Stimulated activated CD4-positive, alpha-beta T cell treated with anti-CD3 and anti-CD28 coated beads, Interleukin-15, amount 100 ng/mL, for 1 hour (primary cell): Measurements from ENCODE around the gene AMER3.
"Not testable (repeated sequence)": the region's sequence is repeated elsewhere in the genome, so short reads cannot be mapped to it uniquely, and the experiment has no call there.

Experiments
- DNase-seq, 2 donors: peaks; one replicate each; pipeline ENCODE4 v3.0.0-alpha.2; 2020; ENCODE audit warnings: low read depth in 1 of 2, low spot score in 1 of 2

AMER3 gene

GRCh38 chr2:130755256-130756052, at the start of gene AMER3:
Gene AMER3 (plus strand): TSS chr2:130755540. CDS start chr2:130762073, 6,533 bp downstream.
- no peak for DNase-seq

DNA sequence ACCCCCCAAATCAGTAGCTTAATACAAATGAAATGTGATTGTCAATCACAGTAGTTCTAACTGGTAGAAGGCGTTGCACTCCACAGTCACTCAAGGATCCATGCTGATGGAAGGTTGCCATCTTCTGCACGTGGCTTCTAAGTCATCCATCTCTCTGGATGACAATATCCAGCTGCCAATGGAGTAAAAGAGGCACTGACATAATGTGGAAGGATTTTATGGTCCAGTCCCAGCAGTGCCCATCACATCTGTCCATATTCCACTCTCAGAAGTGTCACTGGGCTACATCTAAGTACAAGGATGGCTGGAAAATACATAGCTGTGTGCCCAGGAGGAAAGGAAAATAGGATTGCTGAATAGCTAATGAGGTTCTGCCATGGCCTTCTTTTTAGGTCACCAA, 40.5 kb upstream of the AMER3 start:
- DNase-seq = not testable (repeated sequence)

DNA sequence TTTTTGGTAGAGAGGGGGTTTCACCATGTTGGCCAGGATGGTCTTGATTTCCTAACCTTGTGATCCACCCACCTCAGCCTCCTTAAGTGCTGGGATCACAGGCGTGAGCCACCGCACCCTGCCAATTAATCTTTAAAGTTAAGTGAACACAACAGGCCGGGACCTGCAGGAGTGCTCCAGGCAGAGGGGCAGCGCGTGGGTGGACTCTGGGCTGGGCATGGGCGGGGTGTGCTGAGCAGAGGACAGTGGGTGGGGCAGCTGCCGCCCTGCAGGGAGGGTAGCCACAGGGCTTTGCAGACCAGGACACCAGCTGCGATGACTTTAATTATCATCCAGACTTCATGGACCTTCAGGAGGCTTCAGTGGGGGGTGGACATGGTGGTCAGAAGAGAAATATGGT, 35.3 kb upstream of the AMER3 start:
- DNase-seq = no peak

DNA sequence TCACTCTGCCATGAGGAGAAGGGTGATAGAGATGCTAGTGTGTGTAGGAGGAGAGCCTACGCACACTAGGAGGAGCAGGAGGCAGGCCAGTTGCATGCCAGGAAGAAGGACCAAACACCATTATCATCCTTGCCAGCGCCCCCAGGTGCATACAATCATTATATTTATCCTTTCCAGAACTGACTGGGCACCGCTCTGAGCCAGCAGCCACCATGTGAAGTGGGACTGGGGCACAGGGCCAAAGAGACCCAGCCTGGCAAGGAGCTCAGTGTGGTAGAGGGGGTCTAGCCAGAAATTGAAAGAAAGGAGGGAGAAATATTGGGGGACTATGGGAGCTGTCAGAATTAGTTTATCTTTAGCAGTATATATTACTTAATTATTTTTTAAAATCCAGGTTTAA, 34.8 kb upstream of the AMER3 start:
- no peak for DNase-seq

DNA sequence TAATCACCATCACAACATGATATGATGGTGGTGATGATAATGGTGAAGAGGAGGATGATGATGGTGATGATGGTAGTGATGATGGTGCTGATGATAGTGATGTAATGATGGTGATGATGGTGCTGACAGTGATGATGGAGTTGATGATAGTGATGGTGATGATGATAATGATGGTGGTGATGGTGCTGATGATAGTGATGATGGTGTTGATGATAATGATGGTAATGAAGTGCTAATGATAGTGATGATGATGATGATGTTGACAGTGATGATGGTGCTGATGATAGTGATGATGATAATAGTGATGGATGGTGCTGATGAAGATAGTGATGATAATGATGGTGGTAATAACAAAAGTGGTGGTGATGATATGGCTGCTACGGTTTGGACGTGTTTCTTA, 30.9 kb upstream of the AMER3 start:
- DNase-seq = no peak

GRCh38 chr2:130726614-130727180, 28.6 kb upstream of the AMER3 start:
- no peak for DNase-seq

DNA sequence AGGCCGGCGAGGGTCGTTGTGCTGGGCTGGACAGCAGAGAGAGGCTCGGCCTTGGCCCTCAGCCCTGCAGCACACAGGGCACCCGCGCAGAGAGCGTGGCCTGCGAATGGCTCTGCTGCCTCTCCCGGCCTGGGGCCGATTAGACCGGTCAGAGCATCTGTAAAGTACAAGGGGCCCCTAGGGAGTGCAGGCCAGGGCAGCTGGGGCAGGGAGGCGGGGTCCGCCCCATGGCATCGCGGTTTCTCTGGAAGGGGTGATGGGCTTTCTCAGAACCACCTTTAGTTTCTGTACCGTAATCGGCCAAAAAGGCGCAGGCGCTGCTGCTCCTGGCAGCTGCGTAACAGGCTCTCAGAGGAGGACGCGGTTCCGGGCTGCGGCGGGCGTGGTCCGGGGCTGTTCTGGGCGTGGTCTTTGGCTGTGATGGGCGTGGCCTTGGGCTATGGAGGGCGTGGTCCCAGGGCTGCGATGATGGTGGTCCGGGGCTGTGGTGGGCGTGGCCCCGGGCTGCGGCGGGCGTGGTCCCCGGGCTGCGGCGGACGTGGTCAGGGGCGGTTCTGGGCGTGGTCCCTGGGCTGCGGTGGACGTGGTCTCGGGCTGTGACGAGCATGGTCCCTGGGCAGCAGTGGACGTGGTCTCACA, 27.9 kb upstream of the AMER3 start:
- DNase-seq = peak; percentile 76 to 77

DNA sequence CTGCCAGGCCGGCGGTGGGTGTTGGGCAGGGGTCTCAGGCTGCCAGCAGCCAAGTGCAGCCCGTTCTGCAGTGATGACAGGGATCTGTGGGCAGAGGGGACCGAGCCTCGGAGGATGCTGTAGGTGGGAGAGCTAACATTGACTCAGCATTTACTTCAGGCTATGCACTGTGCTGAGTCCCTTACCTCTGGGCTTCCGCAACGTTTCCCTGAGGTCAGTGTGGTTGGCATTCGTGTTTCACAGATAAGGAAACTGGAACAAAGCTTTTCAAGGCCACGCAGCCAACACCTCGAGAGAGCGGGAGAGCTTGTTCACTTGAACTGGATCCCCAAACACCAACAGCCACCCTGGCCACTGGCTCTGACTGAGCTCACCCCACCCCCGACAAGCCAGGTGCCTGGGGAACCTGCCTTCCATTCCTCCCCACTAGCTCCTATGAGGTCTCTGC, 27.3 kb upstream of the AMER3 start:
- peak in 1 of 2 donors; percentile 9 for DNase-seq

GRCh38 chr2:130728549-130729316, 26.6 kb upstream of the AMER3 start, which contains the start of gene GPR148:
Gene GPR148 (plus strand): TSS chr2:130729070. CDS start chr2:130729152, 82 bp downstream.
- no peak for DNase-seq

DNA sequence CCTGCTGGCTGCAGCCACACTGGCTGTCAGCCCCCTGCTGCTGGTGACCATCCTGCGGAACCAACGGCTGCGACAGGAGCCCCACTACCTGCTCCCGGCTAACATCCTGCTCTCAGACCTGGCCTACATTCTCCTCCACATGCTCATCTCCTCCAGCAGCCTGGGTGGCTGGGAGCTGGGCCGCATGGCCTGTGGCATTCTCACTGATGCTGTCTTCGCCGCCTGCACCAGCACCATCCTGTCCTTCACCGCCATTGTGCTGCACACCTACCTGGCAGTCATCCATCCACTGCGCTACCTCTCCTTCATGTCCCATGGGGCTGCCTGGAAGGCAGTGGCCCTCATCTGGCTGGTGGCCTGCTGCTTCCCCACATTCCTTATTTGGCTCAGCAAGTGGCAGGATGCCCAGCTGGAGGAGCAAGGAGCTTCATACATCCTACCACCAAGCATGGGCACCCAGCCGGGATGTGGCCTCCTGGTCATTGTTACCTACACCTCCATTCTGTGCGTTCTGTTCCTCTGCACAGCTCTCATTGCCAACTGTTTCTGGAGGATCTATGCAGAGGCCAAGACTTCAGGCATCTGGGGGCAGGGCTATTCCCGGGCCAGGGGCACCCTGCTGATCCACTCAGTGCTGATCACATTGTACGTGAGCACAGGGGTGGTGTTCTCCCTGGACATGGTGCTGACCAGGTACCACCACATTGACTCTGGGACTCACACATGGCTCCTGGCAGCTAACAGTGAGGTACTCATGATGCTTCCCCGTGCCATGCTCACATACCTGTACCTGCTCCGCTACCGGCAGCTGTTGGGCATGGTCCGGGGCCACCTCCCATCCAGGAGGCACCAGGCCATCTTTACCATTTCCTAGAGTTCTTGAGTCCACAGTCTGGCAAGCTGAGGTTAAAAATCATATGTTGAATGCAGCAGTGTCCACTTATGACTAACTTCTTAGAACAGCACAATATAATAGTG, 25.7 kb upstream of the AMER3 start:
- DNase-seq = no peak

DNA sequence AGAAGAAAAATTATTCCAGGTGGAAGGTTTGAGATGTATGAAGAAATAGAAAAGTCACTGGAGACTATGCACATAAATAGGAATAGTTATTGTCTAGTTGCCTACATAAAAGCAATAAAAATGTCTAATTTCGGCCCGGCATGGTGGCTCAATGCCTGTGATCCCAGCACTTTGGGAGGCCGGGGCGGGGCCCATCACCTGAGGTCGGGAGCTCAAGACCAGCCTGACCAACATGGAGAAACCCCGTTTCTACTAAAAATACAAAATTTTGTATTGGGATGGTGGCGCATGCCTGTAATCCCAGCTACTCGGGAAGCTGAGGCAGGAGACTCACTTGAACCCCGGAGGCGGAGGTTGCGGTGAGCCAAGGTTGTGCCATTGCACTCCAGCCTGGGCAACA, 23.1 kb upstream of the AMER3 start:
- DNase-seq = not testable (repeated sequence)

GRCh38 chr2:130735200-130735599, 20.1 kb upstream of the AMER3 start:
- DNase-seq = no peak

DNA sequence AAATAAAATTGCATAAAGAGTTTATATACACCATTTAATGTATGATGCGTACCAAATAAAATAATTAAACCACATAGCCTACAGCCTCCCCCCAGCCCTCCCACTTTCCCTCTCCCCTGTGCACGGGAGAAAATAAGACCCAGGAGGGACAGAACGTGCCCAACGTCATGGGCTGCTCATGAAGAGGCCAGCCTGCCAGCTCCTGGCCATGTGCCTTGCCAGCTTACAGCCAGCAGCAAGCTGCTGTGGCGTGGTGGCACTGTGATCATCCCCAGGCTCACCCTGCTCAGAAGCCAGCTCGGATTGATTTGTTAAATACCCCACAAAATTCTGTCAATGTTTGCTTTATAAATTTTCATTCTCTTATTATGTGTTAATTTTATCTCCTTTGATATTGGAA, 18.9 kb upstream of the AMER3 start:
- DNase-seq = no peak

DNA sequence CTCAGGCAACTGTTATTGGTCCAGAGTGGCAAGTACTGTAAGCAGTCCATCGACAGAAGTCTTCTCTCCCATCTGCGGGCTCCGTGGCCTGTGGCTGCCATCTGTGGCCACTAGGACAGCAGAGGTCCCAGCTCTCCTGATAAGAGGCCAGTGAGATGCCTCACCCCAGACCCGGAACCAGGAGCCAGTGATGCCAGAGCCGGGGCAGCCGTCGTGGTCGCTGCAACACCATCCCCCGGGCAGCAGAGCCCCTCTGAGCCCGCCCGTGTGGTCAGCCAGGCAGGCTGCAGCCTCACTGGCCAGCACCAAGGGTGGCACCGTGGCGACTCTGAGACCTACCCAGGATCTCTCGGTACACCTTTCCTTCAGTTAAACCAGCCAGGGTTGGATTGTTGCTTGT, 17.7 kb upstream of the AMER3 start:
- no peak for DNase-seq

GRCh38 chr2:130740671-130741070, 14.7 kb upstream of the AMER3 start:
- no peak for DNase-seq

- DNase-seq = no peak
These were observed 12.1 kb upstream of the AMER3 start for GRCh38 chr2:130743278-130743677.

DNA sequence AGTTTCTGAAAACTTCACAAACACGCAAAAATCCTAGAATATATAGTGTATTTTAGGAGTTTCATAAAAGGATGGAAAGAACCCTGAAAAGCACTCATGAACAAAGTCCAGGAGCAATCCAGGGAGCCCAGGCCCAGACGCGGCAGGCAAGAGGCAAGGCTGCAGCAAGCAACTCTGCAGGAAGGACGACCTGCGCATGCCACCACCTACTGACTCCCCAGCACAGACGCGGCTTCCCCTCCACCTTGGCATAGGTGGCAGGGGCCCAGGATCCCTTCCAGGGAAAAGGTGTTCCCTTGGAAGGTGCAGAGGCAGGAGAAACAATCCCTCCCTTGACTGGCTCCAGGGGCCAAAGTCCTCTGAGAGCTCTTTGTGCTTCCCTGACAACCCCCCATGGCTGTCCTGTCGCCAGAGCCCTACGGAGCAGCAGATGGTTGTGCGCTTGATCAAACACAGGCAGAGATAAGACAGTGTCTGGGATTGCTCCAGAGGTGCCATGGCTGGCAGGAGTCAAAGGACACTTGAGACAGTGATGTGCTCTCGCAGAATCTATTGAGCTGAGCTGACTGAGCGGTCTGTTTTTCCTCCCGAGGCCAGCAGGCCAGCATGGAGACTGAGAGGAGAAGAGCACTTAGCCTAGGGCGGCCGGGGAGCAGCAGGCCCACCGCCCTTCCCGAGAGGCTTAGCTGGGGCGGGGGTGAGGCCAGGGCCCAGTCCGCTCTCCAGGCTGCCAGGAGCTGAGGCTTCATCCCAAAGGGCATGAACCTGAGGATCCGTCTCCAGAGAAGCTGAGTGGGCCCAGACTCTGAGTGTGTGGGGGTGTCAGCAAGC, 10.8 kb upstream of the AMER3 start:
- DNase-seq = no peak

GRCh38 chr2:130749078-130749477, 6.3 kb upstream of the AMER3 start:
- DNase-seq = no peak

DNA sequence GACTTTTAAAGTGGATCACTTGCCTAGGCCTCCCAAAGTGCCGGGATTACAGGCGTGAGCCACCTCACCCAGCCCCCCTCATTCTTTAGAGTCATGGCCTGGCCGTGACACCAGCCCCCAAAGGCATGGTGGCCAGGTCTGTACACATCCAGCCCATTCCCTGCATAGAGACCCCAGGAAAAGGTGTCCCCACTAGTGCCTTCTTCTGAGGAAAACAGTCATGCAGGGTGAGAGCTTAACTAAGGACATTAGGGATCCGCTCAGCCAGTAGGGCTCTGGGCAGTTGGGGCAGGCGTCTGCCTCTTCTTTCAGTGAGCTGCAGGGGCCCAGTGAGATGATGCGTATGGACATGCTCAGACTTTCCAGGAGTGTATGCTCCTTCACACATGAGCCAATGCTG, 5.7 kb upstream of the AMER3 start:
- no peak for DNase-seq
